WTC11 (cell line): ENCODE results near the gene MUC4. TPM values are rescaled to one million over a fixed set of nuclear protein-coding genes. Genes with fewer than 3 reads are reported as not detected.
"Not testable (repeated sequence)": the region's sequence is repeated elsewhere in the genome, so short reads cannot be mapped to it uniquely, and the experiment has no call there.

Source experiments
- ATAC-seq: fragments of 200-7000 bp; cut with Tn5 transposase; 2 replicates; pipeline ENCODE4 v1.10.0; 2021; ENCODE audit warnings: mild to moderate bottlenecking, moderate library complexity
- CTCF ChIA-PET: fragments of 300-600 bp; sonication (Branson Sonifier 250); formaldehyde crosslinking; loops from one replicate; lab custom pipeline; 2021; ENCODE audit warnings: antibody characterized with exemption; lab: Charles Lee
- POLR2A ChIA-PET: fragments of 350-600 bp; sonication (Branson Sonifier 250); formaldehyde crosslinking; loops from one replicate; lab custom pipeline; 2021; ENCODE audit warnings: antibody characterized with exemption; lab: Charles Lee
- DNase-seq: peaks from one replicate; pipeline ENCODE4 v3.0.0; 2021; ENCODE audit warnings: low spot score
- H3K27ac Mint-ChIP-seq: 2 replicates; pipeline ENCODE4 v1.8.0; 2021; ENCODE audit warnings: mixed read lengths
- H3K27me3 Mint-ChIP-seq: 2 replicates; pipeline ENCODE4 v1.8.0; 2021; ENCODE audit warnings: low read depth, mild to moderate bottlenecking, moderate library complexity, mixed read lengths
- H3K36me3 Mint-ChIP-seq: 2 replicates; pipeline ENCODE4 v1.8.0; 2021; ENCODE audit warnings: mixed read lengths
- H3K4me1 Mint-ChIP-seq: 2 replicates; pipeline ENCODE4 v1.8.0; 2022; ENCODE audit warnings: mixed read lengths
- H3K4me3 Mint-ChIP-seq: 2 replicates; pipeline ENCODE4 v1.8.0; 2021; ENCODE audit warnings: mild to moderate bottlenecking, moderate library complexity, mixed read lengths
- H3K9me3 Mint-ChIP-seq: 2 replicates; pipeline ENCODE4 v1.8.0; 2021; ENCODE audit warnings: mixed read lengths
- E2F1 ChIP-seq: sonication (generic); formaldehyde crosslinking; IDR thresholded peaks from 2 replicates; pipeline ENCODE4 v1.8.0; 2022; ENCODE audit warnings: mild to moderate bottlenecking, missing genetic modification reagents
- E2F4 ChIP-seq: sonication (generic); formaldehyde crosslinking; IDR thresholded peaks from 2 replicates; pipeline ENCODE4 v1.8.1; 2022; ENCODE audit warnings: low read depth, mild to moderate bottlenecking, moderate library complexity, missing genetic modification reagents, borderline replicate concordance
- FOXJ3 ChIP-seq: sonication (generic); formaldehyde crosslinking; IDR thresholded peaks from 2 replicates; pipeline ENCODE4 v1.9.0; 2021; ENCODE audit warnings: missing genetic modification reagents, mild to moderate bottlenecking, borderline replicate concordance
- FOXP4 ChIP-seq: sonication (generic); formaldehyde crosslinking; IDR thresholded peaks from 2 replicates; pipeline ENCODE4 v1.8.0; 2022; ENCODE audit warnings: mild to moderate bottlenecking, missing genetic modification reagents
- IRF2 ChIP-seq: sonication (generic); formaldehyde crosslinking; IDR thresholded peaks from 2 replicates; pipeline ENCODE4 v1.8.0; 2022; ENCODE audit warnings: low read depth, missing genetic modification reagents, borderline replicate concordance
- JAZF1 ChIP-seq: fragments of 250-450 bp; sonication (Bioruptor Pico); IDR thresholded peaks from 2 replicates; pipeline ENCODE4 v1.9.0; 2021; ENCODE audit warnings: moderate library complexity, mild to moderate bottlenecking, inconsistent platforms
- JUN ChIP-seq: sonication (generic); formaldehyde crosslinking; IDR thresholded peaks from 2 replicates; pipeline ENCODE4 v1.8.0; 2023; ENCODE audit warnings: mild to moderate bottlenecking, missing genetic modification reagents
- NFATC4 ChIP-seq: fragments of 250-450 bp; sonication (Bioruptor Pico); IDR thresholded peaks from 2 replicates; pipeline ENCODE4 v1.9.0; 2021; ENCODE audit warnings: mild to moderate bottlenecking
- NFYB ChIP-seq: sonication (generic); formaldehyde crosslinking; conservative IDR thresholded peaks from 2 replicates; pipeline ENCODE4 v1.8.0; 2022; ENCODE audit warnings: low read depth, missing genetic modification reagents
- SOX15 ChIP-seq: fragments of 250-450 bp; sonication (Bioruptor Pico); IDR thresholded peaks from 2 replicates; pipeline ENCODE4 v1.9.0; 2021; ENCODE audit warnings: mild to moderate bottlenecking
- TCF7 ChIP-seq: sonication (generic); formaldehyde crosslinking; IDR thresholded peaks from 2 replicates; pipeline ENCODE4 v1.8.0; 2022; ENCODE audit warnings: mild to moderate bottlenecking, low read depth, missing genetic modification reagents, moderate library complexity
- TEAD4 ChIP-seq: sonication (generic); formaldehyde crosslinking; IDR thresholded peaks from 2 replicates; pipeline ENCODE4 v1.8.0; 2022; ENCODE audit warnings: mild to moderate bottlenecking, missing genetic modification reagents
- ZNF138 ChIP-seq: sonication (generic); formaldehyde crosslinking; conservative IDR thresholded peaks from 2 replicates; pipeline ENCODE4 v1.8.1; 2022; ENCODE audit warnings: mild to moderate bottlenecking, moderate library complexity, missing genetic modification reagents
- ZNF263 ChIP-seq: sonication (generic); formaldehyde crosslinking; IDR thresholded peaks from 2 replicates; pipeline ENCODE4 v1.8.1; 2022; ENCODE audit warnings: low read depth, mild to moderate bottlenecking, moderate library complexity, missing genetic modification reagents
- ZNF281 ChIP-seq: sonication (generic); formaldehyde crosslinking; IDR thresholded peaks from 2 replicates; pipeline ENCODE4 v1.8.0; 2023; ENCODE audit warnings: mild to moderate bottlenecking, missing genetic modification reagents
- ZNF396 ChIP-seq: fragments of 250-450 bp; sonication (Bioruptor Pico); IDR thresholded peaks from 2 replicates; pipeline ENCODE4 v1.8.0; 2021; ENCODE audit warnings: mild to moderate bottlenecking, moderate library complexity, borderline replicate concordance
- ZNF532 ChIP-seq: fragments of 250-450 bp; sonication (Bioruptor Pico); IDR thresholded peaks from 2 replicates; pipeline ENCODE4 v1.9.0; 2021; ENCODE audit warnings: mild to moderate bottlenecking, borderline replicate concordance
- total RNA-seq: library from RNA; stranded (reverse); gene quantifications from 3 replicates; pipeline ENCODE4 v1.2.3, GENCODE V29; 2021

Gene MUC4
- total RNA-seq, 1 experiment from 2014 or later = 2.1 TPM

- no peak for TF ChIP-seq ZNF138
Measured at GRCh38 chr3:195751560-195751959, 60.2 kb downstream of the MUC4 start (continued).

- Mint-ChIP-seq H3K4me3 (no peak overlapping the region), H3K27ac (no peak overlapping the region), H3K27me3 (peaks cover 32% of the 10 kb centered on the region), H3K36me3 (peaks cover 5% of the 10 kb centered on the region), H3K4me1 (no peaks in the 10 kb centered on the region), H3K9me3 (peaks cover 6% of the 10 kb centered on the region)
- ChIA-PET POLR2A (no interaction called here), CTCF (no interaction called here)
- no peak for DNase-seq
- no peak for ATAC-seq
- TF ChIP-seq SOX15 (no peak), FOXJ3 (CRISPR knock-in tag) (no peak), E2F1 (CRISPR knock-in tag) (no peak), TCF7 (CRISPR knock-in tag) (no peak), JUN (CRISPR knock-in tag) (no peak), IRF2 (CRISPR knock-in tag) (no peak), JAZF1 (CRISPR knock-in tag) (no peak), NFATC4 (CRISPR knock-in tag) (no peak), ZNF281 (CRISPR knock-in tag) (no peak)
Measured at GRCh38 chr3:195750797-195751520, 60.8 kb downstream of the MUC4 start.

- POLR2A ChIA-PET, H3K4me1 Mint-ChIP-seq, DNase-seq, H3K4me3 Mint-ChIP-seq, ATAC-seq, H3K27ac Mint-ChIP-seq, H3K36me3 Mint-ChIP-seq, H3K9me3 Mint-ChIP-seq: not testable (repeated sequence)
- CTCF ChIA-PET = interaction anchor here (1.7 to 2.6 kb wide), 2 partner anchors 101 to 165 kb away, joined by 4 to 20 read pairs; no protein-coding TSS in a partner anchor
- peaks cover 50% of the 10 kb centered on the region for H3K27me3 Mint-ChIP-seq
Measured at GRCh38 chr3:195749101-195749500, 62.6 kb downstream of the MUC4 start.

GRCh38 chr3:195748661-195749060 is 63.1 kb downstream of the MUC4 start:
- Mint-ChIP-seq H3K9me3 (peaks cover 6% of the 10 kb centered on the region), H3K36me3 (peaks cover 5% of the 10 kb centered on the region), H3K4me1 (no peaks in the 10 kb centered on the region), H3K27me3 (peaks cover 50% of the 10 kb centered on the region), H3K4me3 (no peak overlapping the region), H3K27ac (no peak overlapping the region)
- DNase-seq (no peak), ATAC-seq (no peak)
- ChIA-PET POLR2A (no interaction called here), CTCF (interaction anchor here (0.9 to 2.6 kb wide), 10 partner anchors 10 to 166 kb away, joined by 3 to 20 read pairs (median 5); partner anchors contain the start of gene TNK2)
- TF ChIP-seq NFYB (CRISPR knock-in tag) (no peak), ZNF396 (CRISPR knock-in tag) (no peak), FOXP4 (no peak), TEAD4 (CRISPR knock-in tag) (no peak), ZNF263 (CRISPR knock-in tag) (no peak), ZNF532 (CRISPR knock-in tag) (no peak), E2F4 (CRISPR knock-in tag) (no peak)
